ENCODE results near the gene GSPT1.

GRCh38 chr16:11915114-11915643 lies 577 bp downstream of the GSPT1 start:
- no peak for TF ChIP-seq REST (IDR thresholded peaks at IDR 0.05; ENCODE audit: insufficient read depth in 1 of 2, low read depth in 2 of 2, low read length in 2 of 2)
- no peak for TF ChIP-seq POLR2AphosphoS5 (IDR thresholded peaks at IDR 0.05; ENCODE audit: low read depth, low read length)
- TF ChIP-seq FOXP2 (optimal IDR thresholded peaks at IDR 0.05; ENCODE audit: borderline replicate concordance, extremely low read depth, extremely low read length, insufficient read depth), result no peak
